Measurements from ENCODE around the gene PMP22.
"Not testable (repeated sequence)": the region's sequence is repeated elsewhere in the genome, so short reads cannot be mapped to it uniquely, and the experiment has no call there.

The PMP22 gene

GRCh38 chr17:15210247-15210646 lies 54.9 kb downstream of the PMP22 start:
- no peak for DNase-seq (ENCODE audit: low read depth)

- DNase-seq (ENCODE audit: low read depth): not testable (repeated sequence)
Measured at GRCh38 chr17:15203062-15203461, 62.1 kb downstream of the PMP22 start.

- not testable (repeated sequence) for DNase-seq (ENCODE audit: low read depth)
Measured at GRCh38 chr17:15200574-15200973, 64.6 kb downstream of the PMP22 start.

- no peak for DNase-seq (ENCODE audit: low read depth)
Measured at GRCh38 chr17:15197229-15197628, 67.9 kb downstream of the PMP22 start.

- DNase-seq (ENCODE audit: low read depth): no peak
Measured at GRCh38 chr17:15194859-15195277, 70.3 kb downstream of the PMP22 start.

- no peak for DNase-seq (ENCODE audit: low read depth)
Measured at GRCh38 chr17:15185625-15185991, 79.5 kb downstream of the PMP22 start.

GRCh38 chr17:15184872-15185624 lies 80.1 kb downstream of the PMP22 start:
- no peak for DNase-seq (ENCODE audit: low read depth)

- DNase-seq (ENCODE audit: low read depth): no peak
Measured at GRCh38 chr17:15181816-15182215, 83.3 kb downstream of the PMP22 start.

- DNase-seq (ENCODE audit: low read depth): no peak
Measured at GRCh38 chr17:15181333-15181732, 83.8 kb downstream of the PMP22 start.

GRCh38 chr17:15180121-15180561 lies 85.0 kb downstream of the PMP22 start:
- DNase-seq (ENCODE audit: low read depth): no peak
